ENCODE results near the gene MYO1C.
"Not testable (repeated sequence)": the region's sequence is repeated elsewhere in the genome, so short reads cannot be mapped to it uniquely, and the experiment has no call there.

Gene MYO1C

GRCh38 chr17:1420163-1420562, 72.3 kb downstream of the MYO1C start:
- DNase-seq, result no peak

GRCh38 chr17:1418476-1418875, 74.0 kb downstream of the MYO1C start:
- not testable (repeated sequence) for DNase-seq

- no peak for DNase-seq
These were observed 76.1 kb downstream of the MYO1C start for GRCh38 chr17:1416414-1416813.

- no peak for DNase-seq
These were observed 77.9 kb downstream of the MYO1C start for GRCh38 chr17:1414634-1415033.
